Epidermal melanocyte (primary cell): Measurements from ENCODE around the gene SPP1.
A peak's percentile ranks its signal among the peaks of the same experiment; 100 is the strongest.
"Not testable (repeated sequence)": the region's sequence is repeated elsewhere in the genome, so short reads cannot be mapped to it uniquely, and the experiment has no call there.

Source experiments
- DNase-seq: peaks from one replicate; pipeline ENCODE4 v3.0.0; 2011; ENCODE audit warnings: low spot score; ENCODE audit not compliant: insufficient read length

Gene SPP1

DNA sequence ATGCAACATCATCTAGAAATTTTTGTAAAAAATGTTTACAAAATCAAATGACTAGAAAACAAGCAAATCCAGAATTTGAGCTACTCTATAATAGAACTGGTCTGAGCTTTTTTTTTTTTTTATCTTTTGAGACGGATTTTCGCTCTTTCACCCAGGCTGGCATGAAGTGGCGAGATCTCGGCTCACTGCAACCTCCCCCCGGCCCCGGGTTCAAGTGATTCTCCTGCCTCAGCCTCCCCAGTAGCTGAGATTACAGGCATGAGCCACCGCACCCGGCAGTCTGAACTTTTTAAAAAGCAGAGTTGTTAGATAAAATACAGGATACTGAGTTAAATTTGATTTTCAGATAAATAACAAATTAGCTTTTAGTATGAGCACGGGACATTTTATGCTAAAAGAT is 11.0 kb downstream of the SPP1 start:
- DNase-seq, result no peak

DNA sequence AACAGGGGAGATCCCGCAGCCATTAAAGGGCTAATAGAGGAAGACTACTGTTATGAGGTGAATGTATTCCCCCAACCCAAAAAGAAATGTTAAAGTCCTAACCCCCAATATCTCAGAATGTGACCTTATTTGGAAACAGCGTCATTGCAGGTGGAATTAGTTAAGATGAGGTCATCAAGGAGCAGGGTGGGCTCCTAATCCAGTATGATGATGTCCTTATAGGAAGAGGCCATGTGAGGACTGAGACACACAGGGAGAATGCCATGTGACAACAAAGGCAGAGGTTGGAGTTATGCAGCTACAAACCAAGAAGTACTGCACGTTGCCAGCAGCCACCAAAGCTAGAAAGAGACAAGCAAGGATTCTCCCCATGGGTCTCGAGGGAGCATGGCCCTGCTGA is 14.3 kb downstream of the SPP1 start:
- DNase-seq, result no peak

DNA sequence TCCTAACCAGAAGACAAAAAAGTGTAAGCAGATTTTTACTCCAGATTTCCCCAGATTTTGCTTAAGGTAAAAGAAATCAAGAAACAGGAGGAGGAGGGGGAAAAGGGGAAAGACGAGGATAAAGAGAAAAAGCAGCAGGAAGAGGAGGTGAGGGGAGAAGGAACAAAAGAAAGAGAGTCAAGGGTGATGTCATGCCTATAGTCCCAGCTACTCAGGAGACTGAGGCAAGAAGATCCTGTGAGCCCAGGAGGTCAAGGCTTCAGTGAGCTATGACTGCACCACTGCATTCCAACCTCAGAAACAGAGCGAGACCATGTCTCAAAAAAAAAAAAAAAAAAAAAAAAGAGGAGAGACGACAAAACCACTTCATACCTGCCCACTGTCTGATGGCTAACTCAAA is 19.9 kb downstream of the SPP1 start:
- DNase-seq, result no peak

DNA sequence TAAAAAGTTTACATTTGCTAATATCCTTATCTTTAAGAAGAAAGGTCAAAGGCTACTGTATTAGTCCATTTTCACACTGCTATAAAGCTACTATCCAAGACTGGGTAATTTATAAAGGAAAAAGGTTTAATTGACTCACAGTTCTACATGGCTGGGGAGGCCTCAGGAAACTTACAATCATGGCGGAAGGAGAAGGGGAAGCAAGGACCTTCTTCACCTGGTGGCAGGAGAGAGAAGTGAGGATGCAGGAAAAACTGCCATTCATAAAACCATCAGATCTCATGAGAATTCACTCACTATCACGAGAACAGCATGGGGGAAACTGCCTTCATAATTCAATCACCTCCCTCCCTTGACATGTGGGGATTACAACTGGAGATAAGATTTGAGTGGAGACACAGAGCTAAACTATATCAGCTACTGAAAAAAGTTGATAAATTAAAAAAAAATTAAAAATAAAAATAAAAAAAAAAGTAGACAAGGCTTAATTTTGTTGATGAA is 23.7 kb downstream of the SPP1 start:
- not testable (repeated sequence) for DNase-seq

DNA sequence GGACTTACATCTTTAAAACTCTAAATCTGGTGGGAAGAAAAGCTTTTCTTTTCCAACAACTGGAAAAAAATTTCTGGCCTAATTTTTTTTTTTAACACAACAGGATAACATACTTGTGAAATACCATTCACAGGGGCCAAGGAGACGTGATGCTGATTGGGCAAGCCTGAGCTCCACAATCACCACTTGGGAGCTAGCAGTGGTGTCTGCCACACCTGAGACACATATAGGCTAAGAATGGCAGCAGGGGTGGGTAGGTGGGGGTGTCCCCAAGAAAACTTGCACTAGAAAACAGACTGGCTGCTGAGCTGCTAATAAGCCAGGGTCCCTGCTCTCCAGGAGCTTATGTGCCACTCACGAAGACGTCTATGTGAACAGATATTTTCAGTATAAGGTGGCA is 26.4 kb downstream of the SPP1 start:
- DNase-seq, result no peak

DNA sequence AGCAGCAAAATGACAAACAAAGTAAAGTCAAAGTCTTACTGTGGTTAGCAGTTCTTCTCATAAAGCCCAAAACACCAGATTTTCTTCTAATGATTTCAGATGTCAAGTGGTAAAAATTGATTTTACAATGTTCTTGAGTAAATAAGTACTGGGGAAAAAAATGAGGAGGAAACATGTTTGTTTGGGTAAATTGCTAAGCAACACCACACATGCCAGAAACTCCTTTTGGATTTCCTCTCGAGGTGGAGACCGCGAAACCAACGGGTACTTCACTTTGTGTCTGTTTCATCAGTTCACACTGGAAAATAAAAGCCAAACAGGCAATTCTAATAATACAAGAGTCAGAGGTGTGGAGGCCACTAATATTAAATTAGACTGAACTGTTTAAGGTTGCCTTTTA is 27.3 kb downstream of the SPP1 start:
- DNase-seq, result no peak

DNA sequence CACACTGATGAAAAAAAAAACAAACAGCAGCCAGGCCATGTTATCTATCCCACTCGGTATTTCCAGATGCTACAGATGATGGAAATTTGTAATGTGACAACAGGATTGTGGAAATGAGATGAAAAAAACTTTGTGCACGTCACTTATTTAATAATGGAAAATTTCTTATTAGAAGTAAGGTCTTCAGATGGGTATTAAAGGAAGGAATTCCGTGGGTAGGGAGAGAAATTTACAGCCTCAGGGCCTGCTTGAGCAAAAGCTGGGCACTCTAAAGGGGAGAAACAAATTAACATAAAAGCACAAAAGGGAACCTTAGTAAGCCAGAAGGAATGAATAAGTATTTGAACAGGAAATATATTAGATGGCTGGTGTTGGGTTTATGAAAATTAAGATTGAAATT is 27.7 kb downstream of the SPP1 start:
- peak; percentile 25 for DNase-seq

DNA sequence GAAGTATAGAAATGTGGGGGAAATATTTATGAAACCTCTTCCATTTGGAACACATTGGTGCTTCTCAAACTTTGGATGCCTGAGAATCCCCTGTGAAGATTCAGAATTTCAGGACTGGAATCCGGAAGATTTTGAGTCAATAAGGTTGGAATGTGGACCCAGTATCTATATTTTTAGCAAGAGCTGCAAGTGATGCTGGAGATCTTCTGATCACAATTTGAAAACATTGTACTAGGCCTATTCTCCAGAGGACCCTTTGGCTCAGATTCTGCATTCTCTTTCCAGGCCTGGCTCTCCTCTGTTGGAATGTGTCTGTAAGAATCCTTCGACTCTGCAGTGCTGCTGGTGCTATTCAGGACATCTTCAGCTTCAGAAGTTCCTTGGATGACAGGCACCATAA is 29.6 kb downstream of the SPP1 start:
- no peak for DNase-seq

DNA sequence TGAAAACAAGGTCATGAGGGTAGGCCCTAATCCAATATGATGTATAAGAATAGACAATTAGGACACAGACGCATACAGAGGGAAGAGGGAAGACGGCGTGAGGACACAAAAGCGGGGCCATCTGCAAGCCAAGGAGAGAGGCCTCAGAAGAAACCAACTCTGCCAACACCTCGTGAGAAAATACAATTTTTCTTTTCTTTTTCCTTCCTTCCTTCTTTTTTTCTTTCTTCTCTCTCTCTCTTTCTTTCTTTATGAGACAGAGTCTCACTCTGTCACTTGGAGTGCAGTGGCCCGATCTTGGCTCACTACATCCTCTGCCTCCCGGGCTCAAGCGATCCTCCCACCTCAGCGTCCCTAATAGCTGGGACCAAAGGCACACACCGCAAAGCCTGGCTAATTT is 30.4 kb downstream of the SPP1 start:
- DNase-seq, result no peak

DNA sequence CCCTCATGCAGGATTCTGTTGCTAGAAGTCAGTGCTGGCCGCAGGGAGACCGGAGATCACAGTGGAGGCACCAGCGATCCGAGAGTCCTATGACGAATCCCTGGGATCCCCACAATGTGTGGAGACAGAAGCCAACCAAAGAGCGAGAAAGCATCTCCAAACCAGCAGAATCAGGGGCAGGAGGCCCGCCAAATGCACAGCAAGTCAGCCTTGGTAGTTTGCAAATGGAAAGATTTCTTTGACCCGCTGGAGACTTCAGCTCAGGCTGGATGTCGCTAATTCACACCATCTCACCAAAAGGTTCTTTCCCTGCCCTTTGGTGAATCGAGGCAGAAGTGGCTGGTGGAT is 31.4 kb downstream of the SPP1 start:
- no peak for DNase-seq

DNA sequence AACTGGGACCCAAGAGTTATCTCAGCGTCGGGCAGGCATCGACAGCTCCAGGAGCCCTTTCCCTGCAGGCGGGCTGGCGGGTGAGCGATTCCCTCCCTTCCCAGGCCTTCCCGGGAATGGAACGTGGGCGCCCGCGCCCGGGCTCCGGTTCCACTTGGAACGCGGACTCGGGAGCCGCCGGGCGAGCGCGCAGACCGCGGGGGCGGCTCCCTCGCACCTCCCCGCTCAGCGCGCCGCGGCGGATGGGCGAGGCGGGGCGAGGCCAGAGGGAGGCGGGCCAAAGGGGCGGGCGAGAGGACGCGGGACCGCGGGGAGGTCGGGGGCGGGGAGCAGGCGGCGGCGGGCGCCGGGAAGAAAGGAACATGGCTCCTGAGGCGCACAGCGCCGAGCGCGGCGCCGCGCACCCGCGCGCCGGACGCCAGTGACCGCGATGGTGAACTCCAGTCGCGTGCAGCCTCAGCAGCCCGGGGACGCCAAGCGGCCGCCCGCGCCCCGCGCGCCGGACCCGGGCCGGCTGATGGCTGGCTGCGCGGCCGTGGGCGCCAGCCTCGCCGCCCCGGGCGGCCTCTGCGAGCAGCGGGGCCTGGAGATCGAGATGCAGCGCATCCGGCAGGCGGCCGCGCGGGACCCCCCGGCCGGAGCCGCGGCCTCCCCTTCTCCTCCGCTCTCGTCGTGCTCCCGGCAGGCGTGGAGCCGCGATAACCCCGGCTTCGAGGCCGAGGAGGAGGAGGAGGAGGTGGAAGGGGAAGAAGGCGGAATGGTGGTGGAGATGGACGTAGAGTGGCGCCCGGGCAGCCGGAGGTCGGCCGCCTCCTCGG is 32.0 kb downstream of the SPP1 start, which contains the start of gene PKD2:
Gene PKD2 (plus strand): TSS at position 332 of the 818 bp plus-strand sequence. CDS start 99 bp downstream, at position 431.
- DNase-seq, result peak; percentile 52

DNA sequence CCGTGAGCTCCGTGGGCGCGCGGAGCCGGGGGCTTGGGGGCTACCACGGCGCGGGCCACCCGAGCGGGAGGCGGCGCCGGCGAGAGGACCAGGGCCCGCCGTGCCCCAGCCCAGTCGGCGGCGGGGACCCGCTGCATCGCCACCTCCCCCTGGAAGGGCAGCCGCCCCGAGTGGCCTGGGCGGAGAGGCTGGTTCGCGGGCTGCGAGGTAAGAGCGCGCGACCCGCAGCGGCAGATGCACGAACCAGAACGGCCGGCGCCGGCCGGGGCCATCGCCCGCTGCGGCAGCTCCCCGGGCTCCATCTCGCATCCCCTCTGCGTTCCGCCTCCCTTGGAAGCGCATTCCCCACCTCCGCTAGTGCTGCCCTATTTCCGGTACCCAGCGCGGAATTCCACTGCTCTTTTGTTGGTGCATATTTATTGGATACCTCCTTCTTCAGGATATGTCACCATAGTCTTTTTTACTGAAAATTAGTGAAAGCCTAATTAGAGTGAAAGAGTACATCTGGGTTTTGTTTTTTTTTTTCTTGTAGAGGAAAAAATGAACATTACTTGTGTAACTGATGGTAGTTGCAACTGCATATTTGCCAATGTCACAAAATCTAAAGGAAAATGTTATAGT is 32.7 kb downstream of the SPP1 start:
- DNase-seq, result no peak

DNA sequence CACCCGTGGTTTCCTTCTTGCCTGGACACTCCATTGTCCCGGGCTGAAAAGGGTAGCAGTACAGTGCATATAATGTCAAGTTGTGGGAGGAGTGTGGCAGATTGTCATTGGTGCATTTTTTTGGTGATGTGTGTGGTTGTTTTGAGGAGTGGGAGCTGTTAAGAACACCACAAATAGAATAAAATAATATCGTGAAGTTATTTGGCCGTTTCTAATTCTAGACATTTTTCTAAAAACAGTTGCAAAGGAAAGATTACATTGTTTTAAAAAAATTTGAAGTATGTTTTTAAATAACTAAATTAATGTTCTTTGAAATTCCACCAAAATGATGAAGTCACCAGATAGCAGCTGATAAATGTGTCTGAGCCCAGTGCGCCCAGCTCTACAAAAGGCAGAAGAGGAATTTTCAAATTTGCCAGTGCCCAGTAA is 33.2 kb downstream of the SPP1 start:
- no peak for DNase-seq

DNA sequence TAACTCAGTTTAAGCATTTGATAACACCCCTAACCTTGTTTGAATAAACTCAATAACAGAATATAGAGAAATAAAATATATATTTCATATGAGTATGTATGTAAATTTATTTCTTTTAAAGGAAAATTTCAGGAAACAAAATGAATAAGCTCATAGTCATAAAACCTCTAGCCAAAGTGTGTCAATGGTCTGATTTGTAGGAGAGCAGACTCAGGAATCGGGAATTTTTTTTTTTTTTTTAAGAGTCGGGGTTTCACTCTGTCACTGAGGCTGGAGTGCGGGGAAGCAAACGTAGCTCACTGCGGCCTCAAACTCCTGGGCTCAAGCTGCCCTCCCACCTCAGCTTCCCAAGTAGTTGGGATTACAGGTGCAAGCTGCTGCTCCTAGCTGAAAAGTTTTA is 34.4 kb downstream of the SPP1 start:
- no peak for DNase-seq

DNA sequence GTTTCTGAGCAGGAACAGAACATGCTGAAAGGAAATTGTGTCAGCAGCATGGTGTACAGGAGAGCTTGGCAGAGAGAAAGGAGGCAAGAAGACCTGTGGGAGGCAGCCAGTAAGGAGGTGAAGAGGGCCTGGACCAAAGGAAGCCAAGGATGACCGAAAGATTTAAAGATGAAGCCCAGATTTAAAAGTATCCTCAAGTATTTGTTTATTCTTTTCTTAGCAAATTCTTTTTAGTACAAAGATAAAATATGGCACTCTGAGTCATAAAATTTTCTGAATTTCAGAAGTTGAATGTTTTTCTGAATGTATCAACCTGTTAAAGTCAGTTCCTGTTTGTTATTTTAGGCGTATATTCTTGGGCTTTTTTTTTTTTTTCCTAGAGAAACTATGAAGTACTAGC is 35.5 kb downstream of the SPP1 start:
- no peak for DNase-seq

DNA sequence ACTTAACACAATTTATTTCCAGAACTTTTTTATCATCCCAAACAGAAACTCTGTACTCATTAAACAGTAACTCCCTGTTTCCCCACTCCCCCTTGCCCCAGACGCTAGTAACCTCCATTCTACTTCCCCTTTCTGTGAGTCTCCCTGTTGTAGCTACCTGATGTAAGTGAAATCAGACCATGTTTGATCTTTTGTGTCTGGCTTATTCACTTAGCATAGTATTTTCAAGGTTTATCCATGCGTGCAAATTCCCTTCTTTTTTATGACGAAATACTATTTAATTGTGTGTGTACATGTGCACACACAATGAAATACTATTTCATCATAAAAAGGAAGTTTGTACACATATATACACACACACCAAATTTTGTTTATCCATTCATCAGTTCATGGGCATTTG is 37.1 kb downstream of the SPP1 start:
- DNase-seq, result no peak

DNA sequence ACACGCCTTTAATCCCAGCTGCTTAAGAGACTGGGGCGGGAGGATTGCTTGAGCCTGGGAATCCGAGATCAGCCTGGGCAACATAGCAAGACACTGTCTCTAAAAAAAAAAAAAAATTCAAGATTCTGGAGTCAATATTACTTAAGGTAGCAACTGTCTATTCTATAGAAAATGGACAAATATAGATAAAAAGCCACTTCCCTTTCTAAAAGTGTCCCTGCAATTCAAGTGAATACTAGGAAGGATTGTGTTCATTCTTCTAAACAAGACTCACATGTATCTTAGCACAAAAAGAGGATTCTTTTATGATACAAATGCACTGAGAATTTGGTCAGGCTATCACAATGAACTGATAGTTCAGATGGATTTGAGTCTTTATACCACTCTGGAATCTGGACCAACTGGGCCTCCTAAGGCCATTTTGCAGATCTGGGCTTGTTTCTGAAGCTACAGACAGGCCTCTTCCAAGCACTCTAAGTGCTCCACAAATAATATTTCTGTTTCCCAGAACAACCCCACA is 38.9 kb downstream of the SPP1 start:
- no peak for DNase-seq

DNA sequence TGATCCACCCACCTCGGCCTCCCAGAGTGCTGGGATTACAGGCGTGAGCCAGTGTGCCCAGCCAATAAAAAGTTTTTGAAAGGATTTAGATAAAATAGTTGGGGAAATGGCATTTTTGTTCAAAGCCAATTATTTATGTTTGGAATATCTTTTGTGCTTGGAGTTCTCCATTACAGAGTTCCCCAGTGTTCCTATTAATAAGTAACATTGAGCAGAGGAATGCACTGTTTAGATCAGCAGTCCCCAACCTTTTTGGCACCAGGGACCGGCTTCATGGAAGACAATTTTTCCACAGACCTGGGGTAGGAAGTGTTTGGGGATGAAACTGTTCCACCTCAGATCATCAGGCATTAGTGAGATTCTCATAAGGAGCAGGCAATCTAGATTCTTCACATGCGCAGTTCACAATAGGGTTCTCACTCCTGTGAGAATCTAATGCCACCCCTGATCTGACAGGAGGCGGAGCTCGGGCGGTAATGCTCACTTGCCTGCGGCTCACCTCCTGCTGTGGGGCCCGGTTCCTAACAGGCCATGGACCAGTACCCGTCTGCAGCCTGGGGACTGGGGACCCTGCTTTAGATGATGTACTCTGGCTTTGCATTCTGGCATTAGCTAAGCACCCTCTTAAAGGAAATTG is 40.3 kb downstream of the SPP1 start:
- no peak for DNase-seq

DNA sequence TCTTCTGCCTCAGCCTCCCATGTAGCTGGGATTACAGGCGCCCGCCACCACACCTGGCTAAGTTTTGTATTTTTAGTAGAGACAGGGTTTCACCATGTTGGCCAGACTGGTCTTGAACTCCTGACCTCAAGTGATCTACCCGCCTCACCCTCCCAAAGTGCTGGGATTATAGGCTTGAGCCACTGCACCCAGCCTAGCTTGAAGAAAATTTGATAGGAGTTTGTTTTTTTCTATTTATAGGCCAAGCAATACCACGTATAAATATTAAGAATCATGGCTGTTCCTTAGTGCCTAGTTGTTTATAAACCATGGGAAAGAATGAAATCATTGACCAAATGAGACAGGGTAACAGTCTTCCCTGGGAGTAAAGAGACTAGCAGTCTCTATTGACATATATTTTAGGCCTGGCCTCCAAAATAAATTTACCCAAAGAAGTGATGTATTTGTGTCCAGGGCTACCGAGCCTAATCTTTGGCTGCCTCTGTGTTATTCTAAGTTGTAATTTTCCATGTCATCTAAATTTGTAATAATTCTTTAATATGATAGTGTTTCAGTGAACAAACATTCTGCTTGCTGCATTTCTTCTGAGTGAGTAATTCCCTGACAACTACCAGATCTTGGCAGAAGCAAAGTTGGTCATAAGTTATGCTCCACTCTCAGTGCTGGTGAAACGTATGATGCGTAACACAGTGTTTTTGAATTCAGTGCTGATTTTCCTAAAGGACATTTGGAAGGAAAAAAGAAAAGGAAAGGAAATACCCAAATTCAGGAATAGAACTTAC is 42.2 kb downstream of the SPP1 start:
- DNase-seq, result peak; percentile 75

DNA sequence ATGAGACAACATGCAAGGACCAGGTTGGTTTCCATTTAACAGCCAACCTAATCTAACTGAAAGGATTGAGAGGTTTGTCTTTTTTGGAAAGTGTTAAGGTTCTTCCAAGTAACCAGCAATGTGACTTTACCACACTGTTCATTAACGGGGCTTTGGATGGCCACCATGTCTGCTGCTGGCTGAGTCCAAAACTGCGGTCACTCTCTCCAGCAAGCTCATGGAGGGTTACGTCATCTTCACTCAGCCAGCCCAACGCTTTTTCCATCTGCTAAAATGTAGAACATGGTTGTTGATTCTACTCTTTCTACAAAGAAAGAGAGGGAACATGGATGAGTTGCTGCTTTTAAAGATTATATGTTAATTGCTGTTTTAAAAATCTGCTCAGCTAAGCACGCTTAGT is 43.0 kb downstream of the SPP1 start:
- DNase-seq, result no peak

DNA sequence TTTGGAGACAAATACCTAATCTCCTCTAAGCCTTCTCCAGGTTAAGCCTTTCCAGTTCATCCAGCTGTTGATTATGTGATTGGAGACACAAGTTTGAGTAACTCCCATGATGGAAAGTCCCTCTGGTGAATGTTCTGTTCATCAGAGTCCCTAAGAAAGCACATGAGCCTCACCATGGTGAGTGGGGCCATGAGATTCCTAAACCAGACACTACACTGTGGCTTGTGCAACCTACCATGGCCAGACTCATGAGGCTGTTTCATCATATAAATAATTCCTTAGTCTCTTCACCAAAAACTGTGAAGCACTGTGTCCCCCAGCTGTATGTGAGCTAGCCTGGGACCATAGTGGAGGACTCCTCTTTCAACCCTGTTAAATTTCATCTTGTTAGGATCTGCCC is 46.3 kb downstream of the SPP1 start:
- no peak for DNase-seq
